Spleen (tissue), 3 donors: ENCODE measurements around the gene SORBS2.

Experiments
- POLR2A ChIP-seq, 3 donors: fragments of 450-650 bp; IDR thresholded peaks; one replicate each; pipeline ENCODE4 v1.5.1; 2017; ENCODE audit warnings: antibody characterized with exemption in 3 of 3, mild to moderate bottlenecking in 1 of 3
- POLR2AphosphoS5 ChIP-seq, 3 donors: sonication (generic); formaldehyde crosslinking; IDR thresholded peaks; one replicate each; pipeline ENCODE4 v1.5.1; 2017; ENCODE audit warnings: antibody characterized with exemption in 3 of 3

- no peak for TF ChIP-seq POLR2A (IDR thresholded peaks at IDR 0.05)
- peak in 1 of 3 donors; percentile 33 for TF ChIP-seq POLR2AphosphoS5 (IDR thresholded peaks at IDR 0.05)
These were observed 245.0 kb downstream of the SORBS2 start for GRCh38 chr4:185566972-185567371.
